GM19099 (cell line): ENCODE results near the gene CPNE7.
A peak's percentile ranks its signal among the peaks of the same experiment; 100 is the strongest.

ENCODE experiments used
- POLR2A ChIP-seq: IDR thresholded peaks from 3 replicates; pipeline ENCODE4 v1.6.1; 2011; ENCODE audit warnings: low read depth; ENCODE audit not compliant: insufficient read length; ENCODE audit errors: extremely low read depth

The CPNE7 gene

GRCh38 chr16:89560378-89561141, 15.0 kb upstream of the CPNE7 start, which contains the start of gene RPL13:
TSS of gene RPL13 (plus strand) at chr16:89560682. CDS start at chr16:89560960, 278 bp downstream.
- TF ChIP-seq POLR2A, result peak; percentile 99

DNA sequence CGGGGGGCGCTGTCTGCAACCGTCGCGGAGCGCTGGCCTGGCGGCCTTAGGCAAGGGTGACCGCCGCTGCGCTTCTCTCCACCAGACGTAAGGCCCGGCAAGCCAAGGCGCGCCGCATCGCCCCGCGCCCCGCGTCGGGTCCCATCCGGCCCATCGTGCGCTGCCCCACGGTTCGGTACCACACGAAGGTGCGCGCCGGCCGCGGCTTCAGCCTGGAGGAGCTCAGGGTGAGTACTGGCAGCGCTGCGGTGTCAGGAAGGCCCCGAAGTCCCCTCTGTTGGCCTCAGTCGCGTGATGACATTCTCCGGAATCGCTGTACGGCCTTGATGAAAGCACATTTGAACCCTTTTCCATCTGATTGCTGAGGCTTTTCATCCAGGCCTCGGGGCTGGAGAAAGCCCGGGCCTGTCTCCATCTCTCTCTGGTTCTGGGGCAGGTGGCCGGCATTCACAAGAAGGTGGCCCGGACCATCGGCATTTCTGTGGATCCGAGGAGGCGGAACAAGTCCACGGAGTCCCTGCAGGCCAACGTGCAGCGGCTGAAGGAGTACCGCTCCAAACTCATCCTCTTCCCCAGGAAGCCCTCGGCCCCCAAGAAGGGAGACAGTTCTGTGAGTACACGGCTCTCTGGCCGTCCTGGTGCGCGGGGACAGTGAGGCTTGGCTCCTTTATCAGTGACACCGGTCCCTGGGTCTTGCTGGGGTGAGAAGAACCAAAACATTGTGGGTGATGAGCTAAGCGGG, 14.2 kb upstream of the CPNE7 start:
- no peak for TF ChIP-seq POLR2A

- TF ChIP-seq POLR2A, result no peak
Measured at GRCh38 chr16:89561884-89562599, 13.5 kb upstream of the CPNE7 start.

DNA sequence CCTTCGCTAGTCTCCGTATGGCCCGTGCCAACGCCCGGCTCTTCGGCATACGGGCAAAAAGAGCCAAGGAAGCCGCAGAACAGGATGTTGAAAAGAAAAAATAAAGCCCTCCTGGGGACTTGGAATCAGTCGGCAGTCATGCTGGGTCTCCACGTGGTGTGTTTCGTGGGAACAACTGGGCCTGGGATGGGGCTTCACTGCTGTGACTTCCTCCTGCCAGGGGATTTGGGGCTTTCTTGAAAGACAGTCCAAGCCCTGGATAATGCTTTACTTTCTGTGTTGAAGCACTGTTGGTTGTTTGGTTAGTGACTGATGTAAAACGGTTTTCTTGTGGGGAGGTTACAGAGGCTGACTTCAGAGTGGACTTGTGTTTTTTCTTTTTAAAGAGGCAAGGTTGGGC, 12.6 kb upstream of the CPNE7 start:
- TF ChIP-seq POLR2A, result no peak

DNA sequence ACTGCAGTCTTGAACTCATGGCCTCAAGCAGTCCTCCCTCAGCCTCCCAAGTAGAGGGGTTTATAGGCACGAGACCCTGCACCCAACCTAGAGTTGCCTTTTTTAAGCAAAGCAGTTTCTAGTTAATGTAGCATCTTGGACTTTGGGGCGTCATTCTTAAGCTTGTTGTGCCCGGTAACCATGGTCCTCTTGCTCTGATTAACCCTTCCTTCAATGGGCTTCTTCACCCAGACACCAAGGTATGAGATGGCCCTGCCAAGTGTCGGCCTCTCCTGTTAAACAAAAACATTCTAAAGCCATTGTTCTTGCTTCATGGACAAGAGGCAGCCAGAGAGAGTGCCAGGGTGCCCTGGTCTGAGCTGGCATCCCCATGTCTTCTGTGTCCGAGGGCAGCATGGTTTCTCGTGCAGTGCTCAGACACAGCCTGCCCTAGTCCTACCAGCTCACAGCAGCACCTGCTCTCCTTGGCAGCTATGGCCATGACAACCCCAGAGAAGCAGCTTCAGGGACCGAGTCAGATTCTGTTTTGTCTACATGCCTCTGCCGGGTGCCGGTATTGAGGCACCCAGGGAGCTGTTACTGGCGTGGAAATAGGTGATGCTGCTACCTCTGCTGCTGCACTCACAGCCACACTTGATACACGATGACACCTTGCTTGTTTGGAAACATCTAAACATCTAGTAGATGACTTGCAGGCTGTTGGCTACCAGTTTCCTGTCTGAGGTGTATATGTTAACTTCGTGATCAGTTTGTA, 11.7 kb upstream of the CPNE7 start:
- TF ChIP-seq POLR2A, result no peak

GRCh38 chr16:89564476-89565255, 10.9 kb upstream of the CPNE7 start:
- peak; percentile 49 for TF ChIP-seq POLR2A

GRCh38 chr16:89565256-89565505, 10.4 kb upstream of the CPNE7 start:
- TF ChIP-seq POLR2A, result no peak

- no peak for TF ChIP-seq POLR2A
Measured at GRCh38 chr16:89565506-89566372, 9.8 kb upstream of the CPNE7 start.

GRCh38 chr16:89567656-89568594, 7.6 kb upstream of the CPNE7 start:
- no peak for TF ChIP-seq POLR2A

GRCh38 chr16:89569506-89570341, 5.8 kb upstream of the CPNE7 start:
- no peak for TF ChIP-seq POLR2A

DNA sequence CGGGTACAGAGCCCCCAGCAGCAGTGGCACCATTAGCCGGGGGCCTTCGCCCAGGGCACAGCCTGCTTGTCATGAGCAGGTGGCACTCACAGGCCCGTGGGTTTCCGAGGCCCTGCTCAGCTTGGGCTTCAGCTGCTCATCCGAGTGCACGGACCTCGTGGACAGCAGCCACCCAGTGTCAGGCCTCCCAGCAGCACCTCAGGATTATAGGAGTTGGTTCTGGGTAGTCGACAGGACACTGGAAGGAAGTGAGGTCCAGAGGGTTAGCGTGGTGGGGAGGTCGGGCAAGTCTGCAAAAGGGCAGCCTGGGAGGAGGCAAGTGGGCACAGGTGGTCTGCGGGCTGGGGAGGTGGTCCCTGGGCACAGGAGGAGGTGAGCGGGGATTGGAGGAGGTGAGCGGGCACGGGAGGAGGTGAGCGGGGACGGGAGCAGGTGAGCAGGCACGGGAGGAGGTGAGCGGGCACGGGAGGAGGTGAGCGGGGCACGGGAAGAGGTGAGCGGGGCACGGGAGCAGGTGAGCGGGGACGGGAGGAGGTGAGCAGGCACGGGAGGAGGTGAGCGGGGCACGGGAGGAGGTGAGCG, 5.1 kb upstream of the CPNE7 start:
- TF ChIP-seq POLR2A, result no peak
